Measurements from ENCODE around the gene SERINC5. TPM values are rescaled to one million over a fixed set of nuclear protein-coding genes. Genes with fewer than 3 reads are reported as not detected.

Gene SERINC5
- total and polyA plus RNA-seq, 2 donors (not counting 3 experiments of a cell fraction or from before 2014, with no cell fraction given), result 3.2 to 10.1 TPM

GRCh38 chr5:80185095-80185494 is 70.8 kb downstream of the SERINC5 start:
- no peaks in the 10 kb centered on the region for H3K79me2 ChIP-seq (ENCODE audit: control insufficient read depth, insufficient read depth, low read length)
- no peak overlapping the region for H3K4me3 ChIP-seq (replicated peaks in 1 of 3; ENCODE audit: insufficient read depth in 1 of 3, low read depth in 1 of 3, low read length in 3 of 3)
- no peaks in the 10 kb centered on the region for H3K9me3 ChIP-seq (replicated peaks; ENCODE audit: control insufficient read depth, insufficient read depth, low read length)
- no peak overlapping the region for H3K4me2 ChIP-seq (ENCODE audit: insufficient read depth, low read length)
- BruUV-seq (replicated peaks), result no TSS peak
- no peak for DNase-seq (ENCODE audit: low read depth, low spot score)
- no peaks in the 10 kb centered on the region for H3K9me1 ChIP-seq (replicated peaks; ENCODE audit: control insufficient read depth, extremely low read depth, insufficient read depth, low read length)
- H3K27ac ChIP-seq (ENCODE audit: insufficient read depth, low read depth, low read length), result no peak overlapping the region
- CTCF ChIA-PET, result interaction anchor here (1.5 kb wide), 1 partner anchor 8 kb away, joined by 4 read pairs; no protein-coding TSS in a partner anchor
- H3K9ac ChIP-seq (replicated peaks; ENCODE audit: extremely low read depth, insufficient read depth, low read length), result no peak overlapping the region
- H3K27me3 ChIP-seq (ENCODE audit: control insufficient read depth in 2 of 2, insufficient read depth in 2 of 2, low read length in 2 of 2), result no peaks in the 10 kb centered on the region
- intact Hi-C loops (cut with micrococcal nuclease) (no loop called here), dilution Hi-C loops (cut with MboI; ENCODE audit: extremely low pct_ligation_motif_present, low sequenced_read_pairs) (no loop called here)
- no peak overlapping the region for H2AFZ ChIP-seq (ENCODE audit: low read depth, low read length)
- H4K20me1 ChIP-seq (replicated peaks; ENCODE audit: control insufficient read depth, extremely low read depth, insufficient read depth, low read length), result no peaks in the 10 kb centered on the region
- POLR2A ChIA-PET, result no interaction called here
- no peaks in the 10 kb centered on the region for H3K4me1 ChIP-seq (ENCODE audit: control insufficient read depth, extremely low read depth, insufficient read depth, low read length)
- no peaks in the 10 kb centered on the region for H3K36me3 ChIP-seq (ENCODE audit: control insufficient read depth in 2 of 2, extremely low read depth in 1 of 2, insufficient read depth in 2 of 2, low read length in 2 of 2)
- FAIRE-seq, result no peak
- TF ChIP-seq MAX (IDR thresholded peaks at IDR 0.05; ENCODE audit: insufficient read depth, insufficient read length), result no peak
- no peak for TF ChIP-seq JUN (IDR thresholded peaks at IDR 0.05; ENCODE audit: borderline replicate concordance, insufficient read depth, insufficient read length, low read depth)
- no peak for TF ChIP-seq POLR2AphosphoS5 (IDR thresholded peaks at IDR 0.05; ENCODE audit: insufficient read depth, low read depth, low read length)
- no peak for TF ChIP-seq GATA2 (IDR thresholded peaks at IDR 0.05; ENCODE audit: insufficient read depth, insufficient read length, low read depth, low read length)
- no peak for TF ChIP-seq CTCF (IDR thresholded peaks at IDR 0.05; ENCODE audit: extremely low read depth in 1 of 2, insufficient read depth in 1 of 2, low read depth in 1 of 2, low read length in 2 of 2)
- TF ChIP-seq FOS (IDR thresholded peaks at IDR 0.05; ENCODE audit: borderline replicate concordance, insufficient read depth, low read length), result no peak
- no peak for TF ChIP-seq EZH2 (IDR thresholded peaks at IDR 0.05; ENCODE audit: borderline replicate concordance, low read depth, low read length, severe bottlenecking)
- TF ChIP-seq POLR2A (IDR thresholded peaks at IDR 0.05; ENCODE audit: low read depth, low read length), result no peak
- no peak for TF ChIP-seq MYC (IDR thresholded peaks at IDR 0.05; ENCODE audit: low read depth, low read length)

Measured in endothelial cell of umbilical vein (primary cell).